Astrocyte (in vitro differentiated cells and primary cell): ENCODE data around the gene CDH13. TPM values are rescaled to one million over a fixed set of nuclear protein-coding genes. Genes with fewer than 3 reads are reported as not detected.

Experiments used
- DNase-seq: peaks from one replicate; pipeline ENCODE4 v3.0.0-alpha.2; 2010; ENCODE audit warnings: low read depth
- FAIRE-seq: peaks from 2 replicates; lab custom pipeline; 2011; peaks lifted over from hg19 to GRCh38; lab: Jason Lieb, UNC
- H2AFZ ChIP-seq: 2 replicates; pipeline ENCODE4 v1.6.0; 2012; ENCODE audit warnings: low read depth, low read length, inconsistent platforms
- H3K27ac ChIP-seq: 2 replicates; pipeline ENCODE4 v1.5.1; 2011; ENCODE audit warnings: low read depth, low read length, inconsistent platforms
- H3K27me3 ChIP-seq: 2 replicates; pipeline ENCODE4 v1.6.0; 2011; ENCODE audit warnings: low read length, inconsistent platforms; ENCODE audit not compliant: insufficient read depth
- H3K36me3 ChIP-seq: 2 replicates; pipeline ENCODE4 v1.5.1; 2011; ENCODE audit warnings: low read length, inconsistent platforms; ENCODE audit not compliant: insufficient read depth
- H3K4me1 ChIP-seq: 2 replicates; pipeline ENCODE4 v1.5.1; 2011; ENCODE audit warnings: low read length, inconsistent platforms; ENCODE audit not compliant: insufficient read depth
- H3K4me2 ChIP-seq: 2 replicates; pipeline ENCODE4 v1.6.0; 2012; ENCODE audit warnings: low read length, inconsistent platforms
- H3K4me3 ChIP-seq: 2 replicates; pipeline ENCODE4 v1.5.1; 2011; ENCODE audit warnings: low read depth, mild to moderate bottlenecking, low read length, inconsistent platforms; ENCODE audit not compliant: insufficient read depth
- H3K79me2 ChIP-seq: 2 replicates; pipeline ENCODE4 v1.6.0; 2012; ENCODE audit warnings: mild to moderate bottlenecking, low read length, inconsistent platforms; ENCODE audit not compliant: insufficient read depth
- H3K9ac ChIP-seq: 2 replicates; pipeline ENCODE4 v1.6.0; 2012; ENCODE audit warnings: mild to moderate bottlenecking, low read length, inconsistent platforms
- H3K9me3 ChIP-seq: 2 replicates; pipeline ENCODE4 v1.5.1; 2012; ENCODE audit warnings: low read depth, mild to moderate bottlenecking, low read length, inconsistent platforms; ENCODE audit not compliant: insufficient read depth
- H4K20me1 ChIP-seq: 2 replicates; pipeline ENCODE4 v1.6.0; 2012; ENCODE audit warnings: low read length, inconsistent platforms; ENCODE audit not compliant: insufficient read depth
- H3K27ac Mint-ChIP-seq: one replicate; pipeline ENCODE4 v1.8.0; 2021; ENCODE audit warnings: mild to moderate bottlenecking, mixed read lengths; ENCODE audit not compliant: unreplicated experiment
- H3K27me3 Mint-ChIP-seq: one replicate; pipeline ENCODE4 v1.8.0; 2021; ENCODE audit warnings: low read depth, mixed read lengths; ENCODE audit not compliant: unreplicated experiment
- H3K36me3 Mint-ChIP-seq: one replicate; pipeline ENCODE4 v1.8.0; 2021; ENCODE audit warnings: low read depth, mixed read lengths; ENCODE audit not compliant: unreplicated experiment
- H3K4me1 Mint-ChIP-seq: one replicate; pipeline ENCODE4 v1.8.0; 2021; ENCODE audit warnings: low read depth, mixed read lengths; ENCODE audit not compliant: unreplicated experiment
- H3K4me3 Mint-ChIP-seq: one replicate; pipeline ENCODE4 v1.8.0; 2021; ENCODE audit warnings: mild to moderate bottlenecking, moderate library complexity, mixed read lengths; ENCODE audit not compliant: unreplicated experiment
- H3K9me3 Mint-ChIP-seq: one replicate; pipeline ENCODE4 v1.8.0; 2021; ENCODE audit warnings: mild to moderate bottlenecking, mixed read lengths; ENCODE audit not compliant: unreplicated experiment
- EZH2 ChIP-seq: IDR thresholded peaks from 2 replicates; pipeline ENCODE4 v1.6.1; 2012; ENCODE audit warnings: mild to moderate bottlenecking, low read length, inconsistent platforms; ENCODE audit not compliant: insufficient read depth
- total RNA-seq: library from RNA; stranded (reverse); gene quantifications from 2 replicates; pipeline ENCODE4 v1.2.1, GENCODE V29; 2021
- TF ChIP-seq, protein P1 (sequence below): IDR thresholded peaks from 2 replicates; pipeline ENCODE4 v1.5.1; 2011; ENCODE audit warnings: low read depth, mild to moderate bottlenecking, inconsistent platforms, low read length, moderate library complexity; ENCODE audit not compliant: insufficient read depth

CDH13 gene
- total RNA-seq, 1 donor from 2014 or later: 41.7 TPM

DNA sequence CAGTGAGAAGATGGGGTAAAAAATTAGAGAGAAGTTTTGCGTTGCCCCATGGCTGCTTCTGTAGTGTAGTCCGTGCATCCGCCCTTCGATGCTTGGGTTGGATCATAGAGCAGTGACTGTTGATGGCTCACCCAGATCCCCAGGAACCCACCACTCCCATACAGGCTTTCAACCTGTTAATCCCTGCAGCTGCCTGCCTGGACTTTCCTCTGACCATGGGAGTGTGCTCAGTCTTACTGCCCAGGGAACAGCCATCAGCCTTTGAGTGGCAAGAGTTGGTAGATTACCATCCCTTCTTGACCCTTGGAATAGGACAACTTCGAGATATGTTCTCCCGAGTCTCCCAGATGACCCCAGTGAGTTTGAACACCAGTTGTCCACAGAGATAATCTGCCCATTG, 881.5 kb downstream of the CDH13 start:
- H3K27me3 Mint-ChIP-seq: peaks cover 28% of the 10 kb centered on the region
- TF ChIP-seq EZH2: no peak
- TF ChIP-seq, protein P1, sequence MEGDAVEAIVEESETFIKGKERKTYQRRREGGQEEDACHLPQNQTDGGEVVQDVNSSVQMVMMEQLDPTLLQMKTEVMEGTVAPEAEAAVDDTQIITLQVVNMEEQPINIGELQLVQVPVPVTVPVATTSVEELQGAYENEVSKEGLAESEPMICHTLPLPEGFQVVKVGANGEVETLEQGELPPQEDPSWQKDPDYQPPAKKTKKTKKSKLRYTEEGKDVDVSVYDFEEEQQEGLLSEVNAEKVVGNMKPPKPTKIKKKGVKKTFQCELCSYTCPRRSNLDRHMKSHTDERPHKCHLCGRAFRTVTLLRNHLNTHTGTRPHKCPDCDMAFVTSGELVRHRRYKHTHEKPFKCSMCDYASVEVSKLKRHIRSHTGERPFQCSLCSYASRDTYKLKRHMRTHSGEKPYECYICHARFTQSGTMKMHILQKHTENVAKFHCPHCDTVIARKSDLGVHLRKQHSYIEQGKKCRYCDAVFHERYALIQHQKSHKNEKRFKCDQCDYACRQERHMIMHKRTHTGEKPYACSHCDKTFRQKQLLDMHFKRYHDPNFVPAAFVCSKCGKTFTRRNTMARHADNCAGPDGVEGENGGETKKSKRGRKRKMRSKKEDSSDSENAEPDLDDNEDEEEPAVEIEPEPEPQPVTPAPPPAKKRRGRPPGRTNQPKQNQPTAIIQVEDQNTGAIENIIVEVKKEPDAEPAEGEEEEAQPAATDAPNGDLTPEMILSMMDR: no peak
- Histone ChIP-seq H3K9ac (no peak overlapping the region), H3K27ac (no peak overlapping the region), H2AFZ (no peak overlapping the region), H3K4me1 (peaks cover 7% of the 10 kb centered on the region), H3K9me3 (no peaks in the 10 kb centered on the region), H4K20me1 (no peaks in the 10 kb centered on the region), H3K79me2 (no peaks in the 10 kb centered on the region), H3K27me3 (no peaks in the 10 kb centered on the region), H3K36me3 (no peaks in the 10 kb centered on the region), H3K4me3 (no peak overlapping the region), H3K4me2 (no peak overlapping the region)
- H3K9me3 Mint-ChIP-seq: no peaks in the 10 kb centered on the region
- FAIRE-seq: no peak
- no peak for DNase-seq
- H3K4me3 Mint-ChIP-seq: no peak overlapping the region
- no peak overlapping the region for H3K27ac Mint-ChIP-seq
- no peaks in the 10 kb centered on the region for H3K36me3 Mint-ChIP-seq
- peaks cover 7% of the 10 kb centered on the region for H3K4me1 Mint-ChIP-seq

DNA sequence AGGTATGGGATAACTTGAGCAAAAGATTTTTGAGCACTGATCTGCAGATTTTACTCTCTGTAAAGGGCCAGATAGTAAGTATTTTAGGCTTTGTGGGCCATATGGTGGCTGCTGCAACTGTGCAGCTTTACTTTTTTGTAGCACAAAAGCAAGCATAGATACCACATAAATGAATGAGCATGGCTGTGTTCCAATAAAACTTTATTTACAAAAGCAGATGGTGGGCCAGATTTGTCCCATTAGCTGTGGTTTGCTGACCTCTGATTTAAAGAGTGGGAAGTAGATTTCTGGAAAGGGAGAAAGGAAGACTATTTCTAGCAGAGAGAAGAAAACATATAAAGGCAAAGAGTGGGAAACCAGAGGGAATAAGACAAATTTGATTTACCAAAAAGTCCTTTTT, 882.5 kb downstream of the CDH13 start:
- H3K9me3 Mint-ChIP-seq: no peaks in the 10 kb centered on the region
- Histone ChIP-seq H3K79me2 (no peaks in the 10 kb centered on the region), H3K36me3 (no peaks in the 10 kb centered on the region), H3K4me1 (peaks cover 10% of the 10 kb centered on the region), H4K20me1 (no peaks in the 10 kb centered on the region), H3K4me3 (no peak overlapping the region), H2AFZ (no peak overlapping the region), H3K27ac (no peak overlapping the region), H3K9ac (no peak overlapping the region), H3K4me2 (no peak overlapping the region), H3K27me3 (no peaks in the 10 kb centered on the region), H3K9me3 (no peaks in the 10 kb centered on the region)
- no peak overlapping the region for H3K4me3 Mint-ChIP-seq
- peaks cover 27% of the 10 kb centered on the region for H3K27me3 Mint-ChIP-seq
- H3K4me1 Mint-ChIP-seq: peaks cover 12% of the 10 kb centered on the region
- FAIRE-seq (no peak), DNase-seq (no peak)
- H3K36me3 Mint-ChIP-seq: no peaks in the 10 kb centered on the region
- no peak for TF ChIP-seq EZH2
- TF ChIP-seq, protein P1: no peak
- H3K27ac Mint-ChIP-seq: no peak overlapping the region

DNA sequence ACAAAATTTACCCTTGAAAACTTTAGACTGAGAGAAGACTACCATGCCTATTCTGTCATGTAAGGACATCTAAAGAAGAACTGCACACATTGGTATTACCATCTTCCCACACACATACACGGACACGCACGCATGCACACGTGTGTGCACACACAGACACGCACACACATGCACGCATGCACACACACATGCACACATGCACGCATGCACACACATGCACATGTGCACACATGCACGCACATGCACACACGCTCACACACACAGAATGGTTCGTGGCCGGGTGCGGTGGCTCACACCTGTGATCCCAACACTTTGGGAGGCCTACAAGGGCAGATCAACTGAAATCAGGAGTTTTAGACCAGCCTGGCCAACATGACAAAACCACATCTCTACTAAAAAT, 884.1 kb downstream of the CDH13 start:
- DNase-seq (no peak), FAIRE-seq (no peak)
- peaks cover 12% of the 10 kb centered on the region for H3K4me1 Mint-ChIP-seq
- TF ChIP-seq, protein P1: no peak
- TF ChIP-seq EZH2: no peak
- peaks cover 10% of the 10 kb centered on the region for H3K4me1 ChIP-seq
- no peak overlapping the region for H2AFZ ChIP-seq
- H3K9me3 Mint-ChIP-seq: peaks cover 4% of the 10 kb centered on the region
- H4K20me1 ChIP-seq: no peaks in the 10 kb centered on the region
- H3K9me3 ChIP-seq: no peaks in the 10 kb centered on the region
- H3K4me3 ChIP-seq: no peak overlapping the region
- peaks cover 19% of the 10 kb centered on the region for H3K27me3 Mint-ChIP-seq
- no peak overlapping the region for H3K4me2 ChIP-seq
- H3K27ac ChIP-seq: no peak overlapping the region
- no peaks in the 10 kb centered on the region for H3K27me3 ChIP-seq
- H3K36me3 ChIP-seq: no peaks in the 10 kb centered on the region
- no peak overlapping the region for H3K27ac Mint-ChIP-seq
- H3K4me3 Mint-ChIP-seq: no peak overlapping the region
- no peaks in the 10 kb centered on the region for H3K36me3 Mint-ChIP-seq
- no peak overlapping the region for H3K9ac ChIP-seq
- no peaks in the 10 kb centered on the region for H3K79me2 ChIP-seq
